Mesendoderm (in vitro differentiated cells): ENCODE results near the gene CPLX4.

Source experiments
- DNase-seq: peaks from one replicate; pipeline ENCODE4 v3.0.0; 2013
- H2AK5ac ChIP-seq: 2 replicates; pipeline ENCODE4 v1.6.1; 2013; ENCODE audit warnings: low read length, inconsistent platforms
- H2BK120ac ChIP-seq: 2 replicates; pipeline ENCODE4 v1.6.1; 2013; ENCODE audit warnings: low read depth, mild to moderate bottlenecking, low read length, moderate library complexity, mixed read lengths
- H2BK15ac ChIP-seq: replicated peaks from 2 replicates; pipeline ENCODE4 v1.6.1; 2013; ENCODE audit warnings: low read depth, mild to moderate bottlenecking, moderate library complexity
- H2BK5ac ChIP-seq: 2 replicates; pipeline ENCODE4 v1.6.1; 2013; ENCODE audit warnings: low read length, inconsistent platforms
- H3K18ac ChIP-seq: 2 replicates; pipeline ENCODE4 v1.6.1; 2013; ENCODE audit warnings: mild to moderate bottlenecking, low read length, mixed read lengths
- H3K23ac ChIP-seq: one replicate; pipeline ENCODE4 v1.6.1; 2013; ENCODE audit warnings: low read length
- H3K27ac ChIP-seq: 2 replicates; pipeline ENCODE4 v1.5.1; 2013; ENCODE audit warnings: low read depth, mild to moderate bottlenecking, inconsistent platforms, low read length, moderate library complexity
- H3K27me3 ChIP-seq: 2 replicates; pipeline ENCODE4 v1.6.1; 2013; ENCODE audit warnings: low read length, control low read depth, mild to moderate bottlenecking, inconsistent platforms; ENCODE audit not compliant: insufficient read depth, poor library complexity
- H3K36me3 ChIP-seq: 2 replicates; pipeline ENCODE4 v1.6.1; 2013; ENCODE audit warnings: low read length, inconsistent platforms; ENCODE audit not compliant: control insufficient read depth, insufficient read depth
- H3K4ac ChIP-seq: one replicate; pipeline ENCODE4 v1.6.1; 2013; ENCODE audit warnings: low read depth, mild to moderate bottlenecking, low read length, moderate library complexity
- H3K4me1 ChIP-seq: 2 replicates; pipeline ENCODE4 v1.6.1; 2013; ENCODE audit warnings: low read depth, low read length, inconsistent platforms; ENCODE audit not compliant: control insufficient read depth
- H3K4me2 ChIP-seq: 2 replicates; pipeline ENCODE4 v1.6.1; 2013; ENCODE audit warnings: low read length
- H3K4me3 ChIP-seq: 2 replicates; pipeline ENCODE4 v1.5.1; 2013; ENCODE audit warnings: mild to moderate bottlenecking, low read length
- H3K56ac ChIP-seq: one replicate; pipeline ENCODE4 v1.6.1; 2013; ENCODE audit warnings: low read length
- H3K79me1 ChIP-seq: 2 replicates; pipeline ENCODE4 v1.6.1; 2013; ENCODE audit warnings: low read length, inconsistent platforms
- H3K79me2 ChIP-seq: 2 replicates; pipeline ENCODE4 v1.6.1; 2013; ENCODE audit warnings: mild to moderate bottlenecking, low read length; ENCODE audit not compliant: control insufficient read depth, insufficient read depth
- H3K9ac ChIP-seq: 2 replicates; pipeline ENCODE4 v1.6.1; 2013; ENCODE audit warnings: low read length, inconsistent platforms
- H4K5ac ChIP-seq: one replicate; pipeline ENCODE4 v1.6.1; 2013; ENCODE audit warnings: low read length
- H4K8ac ChIP-seq: one replicate; pipeline ENCODE4 v1.6.1; 2013; ENCODE audit warnings: low read depth, mild to moderate bottlenecking, control low read depth, low read length, moderate library complexity
- WGBS: extraction: QIAGEN DNeasy Blood & Tissue Kit; methylation state at CpG from one replicate; pipeline ENCODE4 v1.1.7; 2013; ENCODE audit warnings: low lambda C conversion rate, missing lambda C conversion rate; ENCODE audit not compliant: insufficient coverage; ENCODE audit errors: extremely low coverage; 5-methylcytosine and 5-hydroxymethylcytosine counted together

The CPLX4 gene

GRCh38 chr18:59272221-59272888 lies 46.1 kb downstream of the CPLX4 start:
- no peaks in the 10 kb centered on the region for H3K79me1 ChIP-seq
- H3K4me1 ChIP-seq: peaks cover 3% of the 10 kb centered on the region
- no peak overlapping the region for H3K23ac ChIP-seq
- WGBS: no CpG with 5 or more reads among the region's 52 CpGs
- DNase-seq: no peak
- no peak overlapping the region for H4K8ac ChIP-seq
- H3K27ac ChIP-seq: no peak overlapping the region
- no peaks in the 10 kb centered on the region for H3K36me3 ChIP-seq
- no peak overlapping the region for H2BK15ac ChIP-seq
- H3K4me3 ChIP-seq: no peak overlapping the region
- no peak overlapping the region for H2AK5ac ChIP-seq
- no peak overlapping the region for H3K18ac ChIP-seq
- H3K56ac ChIP-seq: no peak overlapping the region
- no peak overlapping the region for H3K4ac ChIP-seq
- no peak overlapping the region for H4K5ac ChIP-seq
- no peak overlapping the region for H3K9ac ChIP-seq
- H2BK120ac ChIP-seq: no peak overlapping the region
- H3K27me3 ChIP-seq: peaks cover 71% of the 10 kb centered on the region
- no peaks in the 10 kb centered on the region for H3K79me2 ChIP-seq
- no peak overlapping the region for H2BK5ac ChIP-seq
- H3K4me2 ChIP-seq: no peak overlapping the region

- Histone ChIP-seq H3K79me2 (no peaks in the 10 kb centered on the region), H3K4me1 (peaks cover 3% of the 10 kb centered on the region), H3K4me3 (no peak overlapping the region), H3K18ac (no peak overlapping the region), H3K23ac (no peak overlapping the region), H3K56ac (no peak overlapping the region), H2BK5ac (no peak overlapping the region), H2AK5ac (no peak overlapping the region), H3K9ac (no peak overlapping the region), H4K8ac (no peak overlapping the region), H3K27ac (no peak overlapping the region), H3K4ac (no peak overlapping the region), H3K36me3 (no peaks in the 10 kb centered on the region), H2BK15ac (no peak overlapping the region), H3K79me1 (no peaks in the 10 kb centered on the region), H3K27me3 (peaks cover 74% of the 10 kb centered on the region), H4K5ac (no peak overlapping the region), H2BK120ac (no peak overlapping the region), H3K4me2 (no peak overlapping the region)
- no CpG with 5 or more reads among the region's 14 CpGs for WGBS
- no peak for DNase-seq
Observed at GRCh38 chr18:59271606-59272220, 46.7 kb downstream of the CPLX4 start.

GRCh38 chr18:59270689-59271257 lies 47.7 kb downstream of the CPLX4 start:
- Histone ChIP-seq H3K4ac (no peak overlapping the region), H4K5ac (no peak overlapping the region), H3K79me2 (no peaks in the 10 kb centered on the region), H3K27me3 (peaks cover 75% of the 10 kb centered on the region), H3K4me1 (peaks cover 3% of the 10 kb centered on the region), H3K4me3 (no peak overlapping the region), H3K4me2 (no peak overlapping the region), H3K9ac (no peak overlapping the region), H2BK5ac (no peak overlapping the region), H4K8ac (no peak overlapping the region), H3K79me1 (no peaks in the 10 kb centered on the region), H2BK120ac (no peak overlapping the region), H3K18ac (no peak overlapping the region), H3K56ac (no peak overlapping the region), H2BK15ac (no peak overlapping the region), H2AK5ac (no peak overlapping the region), H3K23ac (no peak overlapping the region), H3K27ac (no peak overlapping the region), H3K36me3 (no peaks in the 10 kb centered on the region)
- WGBS: no CpG with 5 or more reads among the region's 4 CpGs
- DNase-seq: peak; percentile 72

GRCh38 chr18:59269563-59270119 lies 48.8 kb downstream of the CPLX4 start:
- no CpG with 5 or more reads among the region's 17 CpGs for WGBS
- DNase-seq: no peak
- no peak overlapping the region for H4K8ac ChIP-seq
- H3K4me2 ChIP-seq: peak overlapping the region; percentile 65
- H3K9ac ChIP-seq: peak overlapping the region; percentile 66
- H3K79me1 ChIP-seq: no peaks in the 10 kb centered on the region
- H2BK120ac ChIP-seq: no peak overlapping the region
- H3K56ac ChIP-seq: peak overlapping the region; percentile 78
- peaks cover 3% of the 10 kb centered on the region for H3K4me1 ChIP-seq
- no peak overlapping the region for H3K23ac ChIP-seq
- no peak overlapping the region for H2BK15ac ChIP-seq
- no peak overlapping the region for H2AK5ac ChIP-seq
- no peak overlapping the region for H3K18ac ChIP-seq
- H3K79me2 ChIP-seq: no peaks in the 10 kb centered on the region
- peak overlapping the region; percentile 54 for H3K4me3 ChIP-seq
- H3K27ac ChIP-seq: no peak overlapping the region
- H3K27me3 ChIP-seq: peaks cover 75% of the 10 kb centered on the region
- no peak overlapping the region for H2BK5ac ChIP-seq
- no peaks in the 10 kb centered on the region for H3K36me3 ChIP-seq
- no peak overlapping the region for H3K4ac ChIP-seq
- H4K5ac ChIP-seq: no peak overlapping the region

GRCh38 chr18:59268721-59269562 lies 49.5 kb downstream of the CPLX4 start:
- Histone ChIP-seq H2BK15ac (no peak overlapping the region), H2BK5ac (no peak overlapping the region), H3K4me1 (peaks cover 3% of the 10 kb centered on the region), H2BK120ac (no peak overlapping the region), H3K27ac (no peak overlapping the region), H3K79me2 (no peaks in the 10 kb centered on the region), H3K18ac (no peak overlapping the region), H3K9ac (peak overlapping the region; percentile 66), H3K27me3 (peaks cover 74% of the 10 kb centered on the region), H4K5ac (no peak overlapping the region), H3K23ac (peak overlapping the region; percentile 86), H3K56ac (peak overlapping the region; percentile 89), H2AK5ac (no peak overlapping the region), H4K8ac (no peak overlapping the region), H3K4ac (no peak overlapping the region), H3K4me2 (peak overlapping the region; percentile 86), H3K4me3 (peak overlapping the region; percentile 54), H3K79me1 (no peaks in the 10 kb centered on the region), H3K36me3 (no peaks in the 10 kb centered on the region)
- WGBS: no CpG with 5 or more reads among the region's 90 CpGs
- DNase-seq: peak; percentile 90
